Measurements from ENCODE around the gene SLC16A12. TPM values are rescaled to one million over a fixed set of nuclear protein-coding genes. Genes with fewer than 3 reads are reported as not detected.

SLC16A12 gene
- total RNA-seq, 1 donor from 2014 or later = 0.08 TPM

DNA sequence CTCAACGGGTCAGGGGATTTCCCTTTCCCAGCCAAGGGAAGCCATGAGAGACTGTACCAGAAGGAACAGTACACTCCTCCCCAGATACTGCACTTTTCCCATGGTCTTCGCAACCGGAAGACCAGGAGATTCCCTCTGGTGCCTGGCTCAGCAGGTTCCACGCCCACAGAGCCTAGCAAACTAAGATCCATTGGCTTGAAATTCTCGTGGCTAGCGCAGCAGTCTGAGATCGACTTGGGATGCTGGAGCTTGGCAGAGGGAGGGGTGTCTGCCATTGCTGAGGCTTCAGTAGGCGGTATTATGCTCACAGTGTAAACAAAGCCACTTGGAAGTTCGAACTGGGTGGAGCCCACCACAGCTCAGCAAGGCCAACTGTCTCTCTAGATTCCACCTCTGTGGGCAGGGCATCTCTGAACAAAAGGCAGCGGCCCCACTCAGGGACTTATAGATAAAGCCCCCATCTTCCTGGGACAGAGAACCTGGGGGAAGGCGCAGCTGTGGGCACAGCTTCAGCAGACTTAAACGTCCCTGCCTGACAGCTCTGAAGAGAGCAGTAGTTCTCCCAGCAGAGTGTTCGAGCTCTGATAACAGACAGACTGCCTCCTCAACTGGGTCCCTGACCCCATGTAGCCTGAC is 29.6 kb downstream of the SLC16A12 start:
- ATAC-seq = no peak

GRCh38 chr10:89504691-89505090 is 30.7 kb downstream of the SLC16A12 start:
- ATAC-seq = no peak

DNA sequence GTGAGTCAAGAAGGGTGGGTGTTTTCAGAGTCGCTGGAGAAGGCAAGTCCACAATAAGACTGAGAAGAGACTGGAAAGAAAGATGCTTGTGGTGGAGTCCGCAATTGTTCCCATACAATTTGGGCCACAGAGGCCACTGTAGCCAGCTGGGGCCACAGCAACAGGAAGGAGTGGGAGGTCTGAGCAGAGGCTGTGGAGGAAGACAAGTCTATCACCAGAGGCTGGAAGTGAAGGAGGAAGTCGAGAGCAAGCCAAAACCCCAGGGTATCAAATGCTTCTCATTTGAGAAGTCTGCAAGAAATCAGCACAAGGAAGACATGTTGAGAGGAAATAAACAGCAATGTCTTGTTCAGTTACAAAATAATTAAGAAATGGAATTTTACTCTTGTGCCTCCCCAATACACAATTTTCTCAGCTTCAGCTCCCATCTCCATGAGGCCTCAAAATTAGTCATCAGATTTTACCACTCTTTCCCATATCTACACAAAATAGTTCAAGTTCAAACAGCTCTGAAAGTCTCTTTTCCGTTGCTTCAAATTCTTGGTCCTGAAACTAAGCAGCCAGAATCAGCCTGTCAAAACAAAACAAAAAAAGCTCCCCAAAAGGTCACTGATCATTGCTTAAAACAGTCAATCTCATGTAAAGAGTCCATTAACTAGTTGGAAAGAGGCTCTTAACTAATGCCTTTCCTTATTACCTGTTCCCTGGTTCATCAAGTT is 31.6 kb downstream of the SLC16A12 start:
- no peak for ATAC-seq

DNA sequence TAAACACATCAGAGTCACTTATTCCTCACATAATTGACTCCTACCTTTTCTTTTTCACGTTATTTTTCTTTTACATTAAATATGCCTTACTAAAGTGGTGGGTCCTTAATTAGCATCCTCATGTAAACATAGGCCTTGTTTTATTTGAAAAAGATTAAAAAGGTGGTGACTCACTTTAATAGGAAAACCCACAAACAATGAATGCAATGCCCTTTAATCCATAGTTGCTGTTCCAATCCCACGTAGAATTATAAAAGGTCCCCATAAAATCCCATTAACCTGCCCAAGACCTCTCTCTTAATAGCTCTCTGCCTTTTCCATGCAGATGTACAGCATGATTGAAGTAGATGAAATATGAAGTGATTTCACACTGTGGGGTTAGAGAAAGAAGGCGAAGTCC is 32.2 kb downstream of the SLC16A12 start:
- ATAC-seq = no peak

DNA sequence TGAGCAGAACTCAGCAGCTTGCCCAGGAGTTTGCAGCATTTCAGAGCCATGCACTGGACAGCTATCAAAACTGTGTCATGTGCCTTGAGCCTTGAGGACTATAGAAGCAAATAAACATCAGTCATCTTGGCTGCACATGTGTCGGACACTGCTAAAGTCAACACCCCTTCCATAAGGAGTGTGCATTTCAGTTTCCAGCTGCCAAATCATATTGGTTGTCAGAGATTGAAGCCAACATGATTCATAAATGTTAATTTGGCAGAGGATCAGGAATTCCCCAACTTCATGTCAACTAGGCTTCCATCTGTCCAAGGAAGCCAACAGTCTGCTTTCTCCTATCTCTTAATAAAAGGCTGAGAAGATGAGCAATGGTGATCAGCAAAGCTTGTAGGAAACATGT is 32.8 kb downstream of the SLC16A12 start:
- ATAC-seq = no peak

DNA sequence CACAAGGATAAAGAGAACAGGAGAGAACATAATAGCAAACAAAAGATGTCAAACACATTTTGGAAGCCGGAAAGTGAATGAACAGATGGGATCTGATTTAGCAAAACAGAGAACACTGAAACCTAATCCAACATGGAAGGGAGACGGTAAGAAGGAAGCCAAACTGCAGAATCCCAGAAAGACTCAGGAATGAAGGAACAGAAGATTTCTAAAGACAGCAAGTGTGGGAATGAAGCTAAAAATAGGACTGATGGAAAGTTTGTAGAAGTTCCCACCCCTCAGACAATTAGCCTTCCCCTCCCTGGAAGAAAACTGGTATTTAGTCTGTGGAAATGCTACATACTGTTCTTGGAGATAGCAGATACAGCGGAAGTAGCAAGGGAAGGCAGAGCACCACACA is 40.8 kb downstream of the SLC16A12 start:
- ATAC-seq = no peak

DNA sequence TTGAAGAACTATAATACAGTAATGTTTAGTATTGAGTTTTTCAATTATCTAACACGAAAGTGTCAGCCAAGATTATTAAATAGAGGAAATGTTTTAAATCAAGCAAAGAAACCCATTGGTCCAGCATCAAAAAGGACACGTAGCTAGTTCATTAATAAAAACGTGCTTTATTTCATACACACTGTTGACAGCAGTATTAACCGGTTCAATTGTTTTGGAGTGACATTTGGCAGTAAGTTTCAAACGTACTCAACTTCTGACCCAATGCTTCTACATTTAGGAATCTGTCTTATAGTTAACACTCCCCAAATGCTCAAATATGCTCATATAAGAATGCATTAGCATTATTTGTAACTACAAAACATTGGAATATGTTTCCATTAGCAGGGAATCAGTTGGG is 41.3 kb downstream of the SLC16A12 start:
- ATAC-seq = no peak

- ATAC-seq = no peak
Measured at GRCh38 chr10:89491932-89492331, 43.5 kb downstream of the SLC16A12 start.

DNA sequence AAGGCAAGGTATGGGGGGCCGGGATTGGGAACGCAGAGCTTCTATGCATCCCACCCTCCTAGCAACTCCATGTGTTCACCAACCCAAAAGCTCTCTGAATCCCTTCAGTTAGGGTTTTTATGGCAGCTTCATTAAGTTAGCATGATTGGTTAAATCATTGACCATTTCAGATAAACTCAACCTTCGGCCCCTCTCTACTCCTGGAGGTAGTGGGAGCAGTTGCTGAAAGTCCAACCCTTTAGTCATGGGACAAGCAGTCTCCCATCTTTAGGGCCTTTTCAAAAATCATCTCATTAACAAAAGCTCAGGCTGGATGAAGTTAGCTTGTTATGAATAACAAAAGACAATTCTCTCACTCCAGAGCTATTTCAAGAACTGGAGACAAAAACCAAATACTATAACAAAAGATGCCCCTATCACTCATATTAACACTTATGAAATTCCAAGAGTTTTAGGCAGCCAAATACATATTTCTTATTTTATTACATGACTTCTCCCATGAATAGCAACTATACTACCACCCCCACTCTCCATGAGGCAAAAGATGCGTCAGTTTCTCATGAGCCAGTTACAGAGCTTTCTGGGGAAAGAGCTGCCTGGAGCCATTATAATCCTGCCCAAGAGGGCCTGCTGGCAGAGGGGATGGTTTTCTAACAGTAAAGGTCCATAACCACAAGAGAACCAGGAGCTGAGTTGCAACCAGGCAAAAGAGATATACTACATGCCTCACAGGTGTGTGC is 44.6 kb downstream of the SLC16A12 start:
- ATAC-seq = no peak

GRCh38 chr10:89482256-89482655 is 53.1 kb downstream of the SLC16A12 start:
- no peak for ATAC-seq

GRCh38 chr10:89481662-89482061 is 53.7 kb downstream of the SLC16A12 start:
- ATAC-seq = no peak

- ATAC-seq = no peak
Measured at GRCh38 chr10:89479771-89480446, 55.5 kb downstream of the SLC16A12 start.

DNA sequence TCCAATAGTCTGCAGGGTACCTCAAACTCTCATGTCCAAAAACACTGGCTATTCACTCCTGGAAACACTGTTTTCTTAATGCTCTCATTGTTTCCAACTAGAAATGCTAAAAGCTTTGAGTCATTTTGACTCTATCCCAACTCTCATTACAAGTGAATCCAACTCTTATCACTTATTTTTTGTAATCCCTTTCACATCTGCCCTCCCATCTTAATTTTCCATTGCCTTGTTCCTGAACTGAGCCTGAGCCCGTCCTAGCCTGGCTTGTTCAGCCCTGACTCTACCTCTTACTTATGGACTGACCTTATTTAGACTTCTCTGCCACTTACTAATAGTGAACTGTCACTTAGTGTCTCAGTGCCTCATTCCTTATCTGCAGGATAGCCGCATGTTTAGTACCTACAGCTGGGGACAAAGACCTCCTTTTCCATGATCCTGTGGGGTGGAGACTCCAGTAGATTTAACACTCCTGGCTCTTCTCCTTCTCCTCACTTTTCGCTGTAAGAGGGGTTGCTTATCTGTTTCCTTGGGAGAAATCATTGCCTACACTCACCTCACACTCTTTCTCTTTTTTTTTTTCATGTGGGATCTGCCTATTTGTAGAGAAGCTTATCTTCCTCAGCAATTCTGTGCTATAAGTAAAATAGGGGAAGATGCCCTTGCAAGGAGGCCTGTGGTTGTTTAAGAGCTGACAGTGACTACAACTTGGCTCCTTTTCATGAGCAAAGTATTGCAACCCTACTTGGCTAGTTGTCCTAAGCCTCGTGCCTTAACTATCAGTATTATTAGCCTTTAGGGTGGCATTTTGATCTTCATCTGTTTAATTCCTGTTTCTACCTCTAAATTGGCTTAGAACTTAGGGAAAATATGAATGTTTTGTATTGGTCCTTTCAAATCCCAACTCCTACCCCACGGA is 56.4 kb downstream of the SLC16A12 start:
- no peak for ATAC-seq

GRCh38 chr10:89478085-89478738 is 57.2 kb downstream of the SLC16A12 start:
- ATAC-seq = no peak

DNA sequence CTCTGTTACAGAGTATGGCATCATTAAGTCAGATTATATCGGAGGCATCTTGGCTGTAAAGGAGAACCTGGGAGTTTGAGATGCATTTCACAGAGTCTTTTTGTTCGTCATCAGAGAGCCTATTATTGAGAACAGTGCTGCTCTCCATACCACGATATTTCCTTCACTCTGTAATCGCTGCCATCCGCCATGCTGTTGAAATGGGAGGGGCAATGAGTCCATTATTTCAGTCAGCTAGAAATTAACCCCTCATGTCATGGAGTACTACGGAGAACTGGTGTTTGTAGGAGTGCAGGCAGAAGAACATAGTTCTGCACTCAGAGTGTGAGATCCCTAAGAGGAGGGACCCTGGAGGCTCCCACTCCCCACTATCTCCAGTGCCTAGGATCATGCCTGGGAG is 59.2 kb downstream of the SLC16A12 start:
- no peak for ATAC-seq

GRCh38 chr10:89475591-89475998 is 59.8 kb downstream of the SLC16A12 start:
- no peak for ATAC-seq

DNA sequence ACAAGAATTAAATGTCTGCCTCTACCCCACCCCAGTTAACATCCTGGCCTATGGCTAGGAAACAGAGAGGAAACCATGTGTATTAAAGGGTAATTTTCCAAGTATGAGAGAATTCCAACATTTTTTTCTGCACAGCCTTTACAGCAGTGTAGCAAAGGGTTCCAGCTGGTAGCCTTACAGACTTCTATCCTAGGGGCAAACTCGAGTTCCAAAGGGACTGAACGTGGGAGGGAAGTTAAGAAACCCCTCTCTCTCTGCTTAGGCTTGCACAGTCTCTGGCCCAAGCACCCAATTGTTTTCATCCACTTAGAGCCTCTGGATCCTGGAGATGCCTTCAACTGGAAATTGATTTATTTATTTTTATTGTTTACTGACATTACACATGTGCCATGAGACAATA is 60.3 kb downstream of the SLC16A12 start:
- no peak for ATAC-seq

GRCh38 chr10:89474452-89474851 is 60.9 kb downstream of the SLC16A12 start:
- ATAC-seq = no peak

DNA sequence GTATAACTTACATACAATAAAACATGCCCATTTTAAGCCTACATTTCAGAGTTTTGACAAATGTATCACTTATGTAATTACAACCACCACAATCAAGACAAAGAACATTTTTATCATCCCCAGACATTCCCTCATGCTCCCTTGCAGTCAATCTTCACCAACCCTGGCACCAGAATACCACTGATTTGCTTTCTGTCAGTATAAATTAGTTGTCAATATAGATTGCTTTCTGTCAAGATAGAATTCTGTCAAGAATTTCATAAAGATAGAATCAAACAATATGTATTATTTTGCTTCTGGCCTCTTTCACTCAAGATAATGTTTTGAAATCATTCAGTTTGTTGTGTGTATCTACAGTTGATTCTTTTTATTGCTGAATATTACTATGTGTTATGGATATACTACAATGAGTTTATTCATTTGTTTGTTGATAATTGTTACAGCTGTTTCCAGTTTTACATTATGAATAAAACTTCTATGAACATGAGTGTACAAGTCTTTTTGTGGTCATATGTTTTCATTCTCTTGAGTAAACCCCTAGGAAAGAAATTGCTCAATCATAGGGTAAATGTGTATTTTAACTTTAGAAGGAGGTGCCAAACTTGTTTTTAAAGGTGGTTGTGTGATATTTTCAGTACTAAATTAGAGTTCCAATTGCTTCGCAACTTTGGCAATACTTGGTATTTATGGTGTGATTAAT is 64.1 kb downstream of the SLC16A12 start:
- no peak for ATAC-seq

- ATAC-seq = no peak
Measured at GRCh38 chr10:89470628-89471027, 64.8 kb downstream of the SLC16A12 start.

DNA sequence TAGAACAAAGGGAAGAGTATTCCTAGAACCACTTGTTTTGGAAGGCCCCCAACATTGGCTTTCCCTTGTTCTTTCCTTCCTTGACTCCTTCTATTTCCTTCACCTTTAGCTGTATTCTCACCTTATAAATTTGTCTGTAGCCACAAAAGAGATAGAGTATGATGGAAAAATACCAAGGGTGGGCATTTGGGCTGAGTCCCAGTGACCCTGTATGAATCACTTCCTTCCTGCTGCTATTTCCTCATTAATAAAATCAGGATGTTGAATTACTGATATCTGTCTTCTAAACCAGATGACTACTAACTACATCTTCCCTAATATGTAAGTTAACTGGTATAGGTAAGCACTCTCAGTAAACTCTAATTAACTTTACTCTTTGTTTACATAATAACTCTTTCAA is 65.9 kb downstream of the SLC16A12 start:
- ATAC-seq = no peak

Measured in esophagus mucosa (tissue), 1 donor.